IPS DF 4.7 (cell line): Measurements from ENCODE around the gene SLIT3.

ENCODE experiments used
- DNase-seq: peaks from one replicate; pipeline ENCODE4 v3.0.0-alpha.2; 2013; ENCODE audit warnings: low spot score; ENCODE audit errors: extremely low read depth

SLIT3 gene

GRCh38 chr5:169270827-169271226, 30.1 kb downstream of the SLIT3 start:
- no peak for DNase-seq

DNA sequence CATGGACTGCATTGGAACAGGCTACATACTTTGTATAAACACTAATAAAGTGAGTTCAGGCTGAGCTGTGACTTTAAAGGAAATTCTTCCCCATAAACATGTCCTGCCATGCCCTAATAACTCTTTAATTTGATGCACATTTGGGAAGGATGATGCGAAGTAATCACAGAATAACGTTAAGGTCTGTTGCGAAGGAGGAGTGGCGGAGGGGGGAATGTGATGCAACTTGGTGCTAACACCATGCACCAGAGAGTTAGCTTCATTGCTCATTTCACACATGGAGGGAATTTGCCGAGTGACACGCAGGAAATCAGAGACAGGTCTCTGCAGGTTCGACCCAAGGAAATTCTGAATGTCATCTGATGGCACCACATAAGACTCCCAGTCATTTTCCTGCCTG, 32.9 kb downstream of the SLIT3 start:
- no peak for DNase-seq

DNA sequence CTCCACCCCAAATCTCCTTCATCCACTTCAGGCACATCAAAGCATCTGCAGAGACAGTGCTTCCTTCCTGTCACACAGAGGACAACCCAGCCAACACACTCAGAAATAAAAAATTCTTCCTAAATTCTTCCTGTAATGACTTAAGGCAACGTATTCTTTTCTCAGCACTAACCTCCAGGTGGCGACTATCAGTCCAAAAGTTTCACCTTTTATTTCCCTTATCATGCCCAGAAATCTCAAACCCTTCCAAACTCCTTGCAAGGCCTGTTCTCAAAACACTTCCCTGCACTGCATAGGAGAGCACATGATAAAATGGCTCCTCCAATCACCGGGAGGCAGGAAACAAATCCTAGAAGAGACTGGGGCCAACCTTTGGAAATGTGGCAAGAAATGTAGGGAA, 35.1 kb downstream of the SLIT3 start:
- no peak for DNase-seq

DNA sequence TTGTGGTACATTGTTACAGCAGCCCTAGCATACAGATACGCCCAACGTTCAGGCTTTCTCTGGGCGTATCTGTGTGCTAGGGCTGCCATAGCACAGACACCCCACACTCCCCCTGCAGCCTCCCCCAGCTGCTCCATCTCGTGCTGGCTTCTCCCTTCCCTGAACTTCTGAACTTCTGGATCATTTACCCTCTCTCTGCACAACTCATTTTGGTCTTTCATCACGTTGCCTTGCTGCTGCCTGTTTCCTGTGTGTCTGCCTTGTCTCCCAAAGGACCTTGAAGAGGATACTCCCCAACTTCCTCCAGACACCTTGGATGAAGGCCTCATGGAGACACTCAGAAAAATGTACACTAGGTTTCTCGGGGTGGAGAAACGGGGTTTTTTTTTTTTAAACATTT, 37.3 kb downstream of the SLIT3 start:
- no peak for DNase-seq

DNA sequence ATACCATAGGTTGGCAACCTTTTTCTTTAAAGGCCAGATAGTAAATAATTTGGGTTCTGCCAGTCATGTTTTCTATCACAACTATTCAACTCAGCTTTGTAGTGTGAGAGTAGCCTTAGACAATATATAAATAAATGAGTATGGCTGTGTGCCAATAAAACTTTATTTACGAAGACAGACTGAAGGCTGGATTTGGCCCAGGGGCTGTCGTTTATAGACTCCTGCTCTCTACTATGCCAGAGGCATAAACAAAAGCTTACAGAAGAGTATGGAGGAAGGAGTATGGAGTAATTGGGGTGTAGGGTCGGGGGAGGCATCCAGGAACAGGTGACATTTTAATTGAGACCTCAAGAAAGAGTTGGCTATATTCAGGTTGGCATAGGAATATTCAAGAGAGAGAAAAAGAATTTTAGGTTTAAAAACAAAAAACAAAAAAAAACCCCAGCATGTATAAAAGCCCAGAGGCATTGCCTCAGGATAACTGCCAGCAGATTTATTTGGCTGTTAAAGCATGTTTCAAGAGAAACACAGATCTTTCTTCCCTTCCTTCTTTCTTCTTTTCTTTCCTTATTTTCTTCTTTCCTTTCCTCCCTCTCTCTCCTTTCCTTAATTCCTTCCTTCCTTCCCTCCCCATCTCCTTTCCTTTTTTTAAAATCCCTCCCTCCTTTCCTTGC, 39.9 kb downstream of the SLIT3 start:
- DNase-seq = no peak

DNA sequence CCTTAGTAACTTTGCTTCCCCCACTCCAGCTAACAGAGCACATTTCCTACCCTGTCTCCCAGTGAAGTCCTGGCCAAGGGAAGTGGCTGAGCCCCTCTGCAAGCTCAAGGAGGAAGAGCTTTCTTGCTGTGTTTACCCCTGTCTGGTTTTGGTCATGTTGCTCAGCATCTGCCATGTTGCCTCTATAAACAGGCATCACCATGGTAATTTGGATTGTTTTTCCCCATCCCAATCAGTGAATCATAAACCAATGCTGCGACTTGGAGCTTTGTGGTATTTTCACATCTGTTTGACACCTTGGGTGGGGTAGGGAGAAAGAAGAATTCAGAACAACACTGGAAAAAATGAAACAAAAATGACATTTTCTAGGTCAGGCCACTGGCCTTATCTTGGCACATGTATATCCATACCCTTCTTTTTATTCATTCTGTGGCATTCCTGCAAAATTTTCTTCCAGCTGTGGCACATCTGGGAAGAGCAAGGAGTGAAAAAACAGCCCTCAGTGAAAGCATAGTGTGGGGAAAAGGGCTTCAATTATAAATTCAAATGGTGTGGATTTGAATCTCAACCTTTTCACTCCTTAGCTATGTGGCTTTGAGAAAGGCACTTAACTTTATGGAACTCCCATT, 42.5 kb downstream of the SLIT3 start:
- no peak for DNase-seq

- no peak for DNase-seq
Measured at GRCh38 chr5:169256191-169256590, 44.7 kb downstream of the SLIT3 start.

- no peak for DNase-seq
Measured at GRCh38 chr5:169253071-169253470, 47.9 kb downstream of the SLIT3 start.

DNA sequence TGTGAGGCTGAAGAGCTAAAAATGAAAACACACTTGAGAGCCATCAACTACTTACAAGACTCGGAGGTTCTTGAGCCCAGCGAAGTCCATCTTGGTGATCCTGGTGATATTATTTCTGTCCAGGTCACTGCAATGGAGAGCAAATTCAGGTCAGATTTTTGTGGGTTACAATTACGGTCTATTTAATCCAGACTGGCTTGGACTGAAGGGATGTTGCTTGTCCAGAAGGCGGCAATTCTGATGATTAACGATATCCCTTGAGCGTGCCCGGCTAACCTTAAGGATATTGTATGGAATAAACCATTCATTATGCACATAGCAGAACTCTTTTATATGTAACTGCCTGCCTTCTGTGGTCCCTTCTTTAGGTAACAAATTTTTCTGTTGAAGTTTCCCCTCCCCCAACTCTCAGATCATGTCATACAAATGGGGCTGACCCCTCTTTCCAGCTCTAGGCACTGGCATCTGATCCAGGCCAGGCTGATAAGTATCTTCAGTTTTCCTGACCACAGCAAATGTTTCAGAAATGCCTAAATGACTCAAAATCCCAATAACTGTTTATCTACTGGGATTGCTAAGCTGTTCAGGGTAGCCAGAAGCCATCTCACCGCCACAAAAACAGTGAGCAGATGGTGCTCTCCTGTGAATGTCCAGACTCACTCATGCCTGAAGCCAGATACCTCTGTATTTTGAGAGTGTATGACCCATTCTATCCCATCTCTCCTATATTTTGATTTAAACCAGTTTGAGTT, 49.4 kb downstream of the SLIT3 start:
- no peak for DNase-seq

DNA sequence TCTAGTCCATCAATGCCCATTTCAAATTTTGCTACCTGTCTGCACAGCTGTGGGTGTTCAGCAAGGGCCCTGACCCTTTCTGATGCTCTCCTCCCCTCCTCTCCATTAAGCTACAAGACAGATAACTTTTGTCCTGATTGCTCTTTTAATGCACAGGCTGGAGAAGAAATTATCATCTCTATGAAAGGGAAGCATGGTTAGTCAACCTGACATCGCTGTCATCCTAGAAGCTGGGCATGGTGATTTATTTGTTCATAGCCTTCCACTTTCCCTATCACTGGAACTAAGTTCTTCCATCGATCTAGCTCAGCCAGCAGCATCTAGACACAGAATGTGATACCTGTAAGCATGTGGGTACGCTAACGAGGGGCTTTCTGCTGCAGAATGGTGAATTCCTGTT, 50.1 kb downstream of the SLIT3 start:
- DNase-seq = no peak

- DNase-seq = no peak
Measured at GRCh38 chr5:169248996-169249395, 51.9 kb downstream of the SLIT3 start.

DNA sequence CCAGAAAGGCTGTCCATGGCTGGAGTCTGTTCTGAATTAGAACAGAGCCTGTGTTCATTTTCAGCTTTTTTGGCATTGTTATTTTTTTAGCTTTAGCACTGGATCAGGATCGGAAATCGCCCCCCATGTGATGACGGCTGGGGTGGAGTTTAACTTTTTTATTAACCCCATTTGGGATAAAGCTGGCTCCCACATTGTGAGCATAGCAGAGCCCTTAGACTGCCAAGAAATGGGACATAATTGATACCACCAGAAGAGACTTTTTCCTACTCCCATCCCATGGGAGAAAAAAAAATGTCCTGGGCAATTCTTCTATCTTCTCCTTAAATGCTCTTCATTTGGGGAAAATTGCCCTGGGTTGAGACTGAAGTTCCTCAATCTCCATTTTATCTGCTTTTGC, 52.4 kb downstream of the SLIT3 start:
- DNase-seq = no peak

DNA sequence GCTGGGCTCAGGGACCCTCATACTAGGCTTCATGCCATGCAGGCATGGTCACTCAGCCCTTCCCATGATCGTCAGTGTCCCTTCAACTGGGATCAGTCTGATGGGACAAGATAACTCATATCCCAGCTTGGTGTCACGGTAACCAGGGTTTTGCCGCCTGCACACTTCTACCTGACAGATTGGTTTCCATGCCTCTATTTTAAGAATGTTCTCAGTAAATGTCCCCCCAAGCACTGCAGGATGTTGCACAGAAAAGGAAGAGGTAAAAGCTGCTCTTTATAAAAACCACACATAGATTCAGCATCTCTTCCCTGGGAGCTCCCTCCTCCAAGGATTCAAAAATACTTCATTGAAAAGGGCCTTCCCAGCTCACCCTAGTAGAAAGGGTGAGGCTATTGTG, 56.1 kb downstream of the SLIT3 start:
- no peak for DNase-seq

DNA sequence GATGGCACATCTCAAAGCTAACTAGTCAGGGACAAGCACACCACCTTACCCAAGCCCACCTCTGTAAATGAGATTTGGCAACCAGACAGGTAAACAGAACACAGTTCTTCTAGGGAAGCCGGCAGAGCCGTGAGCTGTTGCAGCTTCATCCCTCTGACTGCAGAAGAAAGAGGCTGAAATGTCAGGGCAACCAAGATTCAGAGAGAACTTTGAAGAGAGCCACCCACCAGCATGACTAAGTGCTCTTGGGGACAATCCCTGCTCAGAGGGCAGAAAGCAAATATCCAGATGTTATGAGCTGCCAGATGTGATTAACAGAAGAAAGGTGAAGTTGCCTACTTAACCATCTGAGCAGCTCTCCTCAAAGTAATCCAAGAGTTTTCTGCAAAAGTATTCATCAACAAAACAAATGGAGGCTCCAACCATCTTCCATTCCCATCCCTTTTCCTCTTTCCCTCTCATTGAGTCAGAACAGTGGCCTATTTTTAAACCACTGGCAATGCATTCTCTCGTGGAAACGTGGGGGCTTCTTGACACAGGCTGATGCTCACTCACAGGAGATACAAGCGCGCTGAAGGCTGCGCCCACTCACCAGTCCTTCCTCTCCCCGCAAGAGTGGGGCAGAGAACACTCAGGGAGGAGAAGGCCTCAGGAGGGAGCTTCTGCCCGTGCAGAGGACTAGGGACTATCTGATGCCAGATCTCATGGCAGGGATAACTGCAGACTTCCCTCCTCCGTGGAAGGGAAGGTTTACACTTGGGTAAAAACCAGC, 57.1 kb downstream of the SLIT3 start:
- DNase-seq = no peak

GRCh38 chr5:169242849-169243186, 58.1 kb downstream of the SLIT3 start:
- DNase-seq = no peak

GRCh38 chr5:169242175-169242848, 58.6 kb downstream of the SLIT3 start:
- DNase-seq = no peak

DNA sequence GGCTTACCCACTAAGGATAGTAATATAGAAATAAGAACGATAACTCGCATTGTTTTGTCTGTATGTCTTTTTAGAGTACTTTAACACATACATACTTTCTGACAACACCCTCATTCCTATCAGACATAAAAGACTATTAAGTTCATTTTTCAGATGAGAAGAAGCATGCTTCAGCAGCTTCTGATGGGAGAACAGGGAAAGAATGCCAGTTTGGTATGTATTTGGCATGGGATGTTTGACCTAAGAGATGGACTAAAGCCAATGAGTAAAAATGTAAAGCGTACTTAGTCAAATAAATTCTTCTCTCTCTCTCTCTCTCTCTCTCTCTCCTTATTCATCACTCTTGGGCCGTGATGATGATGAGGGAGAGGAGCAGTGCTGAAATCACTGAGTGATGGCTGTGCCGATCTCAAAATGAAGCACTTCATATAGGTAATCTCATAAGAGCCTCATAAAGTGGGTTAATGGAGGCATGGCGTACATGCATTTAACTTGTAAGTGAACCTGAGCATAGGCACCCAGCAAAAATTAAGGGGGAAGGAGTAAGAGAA, 71.5 kb downstream of the SLIT3 start:
- DNase-seq = no peak

- no peak for DNase-seq
Measured at GRCh38 chr5:169226895-169227294, 74.0 kb downstream of the SLIT3 start.

DNA sequence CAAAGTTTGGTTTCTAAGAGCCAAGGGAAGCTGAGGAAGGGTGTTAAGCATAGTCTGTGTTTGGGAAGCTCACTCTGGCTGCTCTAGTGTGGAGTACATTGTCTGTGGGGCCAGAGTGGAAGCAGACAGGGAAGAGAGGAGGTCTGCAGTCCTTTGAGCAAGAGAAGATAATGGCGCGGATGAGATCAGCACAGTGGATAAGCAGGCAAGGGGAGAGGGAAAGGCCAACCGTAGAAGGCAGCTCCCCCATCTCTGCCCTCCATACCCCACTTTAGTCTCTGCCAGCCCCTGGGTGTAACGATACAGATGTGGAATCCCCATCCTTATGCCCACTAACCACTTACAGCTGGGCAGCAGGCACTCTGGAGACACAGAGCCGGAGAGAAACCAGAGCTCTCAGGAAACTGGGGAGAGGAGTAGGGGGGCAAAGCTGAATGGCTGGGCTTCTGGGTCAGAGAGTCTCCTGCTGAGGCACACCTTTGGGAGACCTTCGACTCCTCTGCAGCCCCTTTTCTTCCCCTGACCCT, 75.0 kb downstream of the SLIT3 start:
- no peak for DNase-seq

DNA sequence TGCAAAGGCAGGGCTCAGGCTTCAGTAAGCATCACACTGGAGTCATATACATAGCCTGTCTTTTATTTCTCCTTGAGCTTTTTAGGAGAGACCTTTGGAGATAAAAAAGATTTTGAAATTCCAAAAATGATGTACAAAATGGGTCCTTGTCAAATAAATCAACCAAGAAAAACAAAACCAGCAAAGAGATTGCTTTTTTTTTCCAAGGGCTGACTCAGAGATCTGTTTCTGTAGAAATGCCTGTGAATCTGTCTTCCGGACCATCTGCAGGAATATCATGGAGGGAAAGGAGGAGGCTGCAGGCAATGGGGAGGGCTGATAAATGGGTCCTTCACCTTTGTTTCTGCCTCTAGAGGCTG, 77.4 kb downstream of the SLIT3 start:
- no peak for DNase-seq

DNA sequence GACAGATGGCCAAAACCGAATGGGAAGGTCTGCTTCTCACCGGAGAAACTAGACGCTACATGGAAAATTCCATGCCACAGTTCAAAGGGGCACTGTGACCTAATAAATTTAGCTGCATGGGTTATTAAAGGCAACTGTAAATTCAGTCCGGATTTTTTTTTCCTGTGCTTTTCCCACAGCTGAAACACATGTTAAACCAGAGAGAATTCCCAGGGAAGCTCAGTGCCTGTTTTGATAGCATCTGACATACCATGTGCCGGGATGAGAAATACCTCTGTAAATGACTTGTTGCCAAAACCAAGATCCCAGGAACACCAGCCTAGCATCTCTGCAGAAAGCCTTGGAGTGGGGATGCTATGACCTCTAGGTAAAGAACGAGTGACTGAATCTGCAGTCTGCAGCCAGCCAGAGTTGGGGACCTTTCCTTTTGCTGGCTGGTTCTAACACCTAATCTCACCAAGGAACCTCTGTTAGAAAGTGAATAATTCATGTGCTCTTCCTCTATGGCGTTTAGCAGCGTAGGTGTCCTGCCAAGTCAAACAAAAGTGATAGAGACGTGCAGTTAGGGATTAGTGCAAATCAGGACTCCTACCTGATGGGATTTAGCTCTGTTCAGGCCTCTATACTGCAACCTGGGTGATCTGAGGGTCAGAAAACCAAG, 77.9 kb downstream of the SLIT3 start:
- no peak for DNase-seq
